Body of pancreas (tissue), 4 donors: Measurements from ENCODE around the gene GJD4. TPM values are rescaled to one million over a fixed set of nuclear protein-coding genes. Genes with fewer than 3 reads are reported as not detected.

Experiments
- ATAC-seq: fragments of 150-250 bp; one replicate; pipeline ENCODE4 v1.9.1; 2016
- DNase-seq, 4 donors: peaks; one replicate each; pipeline ENCODE4 v3.0.0-alpha.2; 2019
- H3K27ac ChIP-seq, 4 donors: fragments of 200-600 bp; sonication (generic); 1 replicate in 3 of 4; 2 replicates in 1 of 4; pipeline versions ENCODE4 v1.5.1 to v1.6.1; 2016 to 2019; ENCODE audit warnings: mild to moderate bottlenecking in 1 of 4, mixed read lengths in 1 of 4, moderate library complexity in 1 of 4
- H3K27me3 ChIP-seq, 2 donors: fragments of 200-600 bp; sonication (generic); one replicate each; pipeline ENCODE4 v1.6.0; 2016; ENCODE audit warnings: mild to moderate bottlenecking in 1 of 2
- H3K36me3 ChIP-seq, 2 donors: fragments of 200-600 bp; sonication (generic); replicated peaks in 1 of 2; 2 replicates each; pipeline ENCODE4 v1.5.1; 2016; ENCODE audit warnings: low read depth in 2 of 2; ENCODE audit not compliant: insufficient read depth in 1 of 2
- H3K4me1 ChIP-seq: fragments of 200-600 bp; sonication (generic); one replicate; pipeline ENCODE4 v1.6.0; 2016
- H3K4me3 ChIP-seq, 2 donors: fragments of 200-600 bp; sonication (generic); 1 replicate in 1 of 2; 2 replicates in 1 of 2; pipeline ENCODE4 v1.5.1; 2016 to 2019
- H3K9me3 ChIP-seq, 3 donors: fragments of 200-600 bp; sonication (generic); 1 replicate in 2 of 3; 2 replicates in 1 of 3; pipeline ENCODE4 v1.5.1; 2016
- POLR2A ChIP-seq, 3 donors: fragments of 450-650 bp; IDR thresholded peaks; one replicate each; pipeline ENCODE4 v1.6.1; 2016; ENCODE audit warnings: antibody characterized with exemption in 3 of 3, mild to moderate bottlenecking in 2 of 3
- WGBS, 2 donors: methylation state at CpG; one replicate each; pipeline ENCODE4 v1.1.5; 2017; 5-methylcytosine and 5-hydroxymethylcytosine counted together
- intact Hi-C: fragments of 100-400 bp; cut with DNase I; formaldehyde crosslinking; loops from one replicate; pipeline ENCODE4 v1.15.1; 2023
- total RNA-seq, 2 donors: library from RNA; depleted of rRNA; stranded (reverse); fragments of >200 nt; gene quantifications; one replicate each; pipeline ENCODE4 v1.1.0, GENCODE V29; 2016
- TF ChIP-seq, protein P1 (sequence below), 7 experiments: fragments of 450-650 bp in 4 of 7; fragments of 200-600 bp in 3 of 7; sonication (generic) in 3 of 7; IDR thresholded peaks; one replicate each; pipeline ENCODE4 v1.5.1; 2016 to 2019; ENCODE audit warnings: antibody characterized with exemption in 7 of 7

Gene GJD4
- total RNA-seq, 2 donors from 2014 or later: not detected

DNA sequence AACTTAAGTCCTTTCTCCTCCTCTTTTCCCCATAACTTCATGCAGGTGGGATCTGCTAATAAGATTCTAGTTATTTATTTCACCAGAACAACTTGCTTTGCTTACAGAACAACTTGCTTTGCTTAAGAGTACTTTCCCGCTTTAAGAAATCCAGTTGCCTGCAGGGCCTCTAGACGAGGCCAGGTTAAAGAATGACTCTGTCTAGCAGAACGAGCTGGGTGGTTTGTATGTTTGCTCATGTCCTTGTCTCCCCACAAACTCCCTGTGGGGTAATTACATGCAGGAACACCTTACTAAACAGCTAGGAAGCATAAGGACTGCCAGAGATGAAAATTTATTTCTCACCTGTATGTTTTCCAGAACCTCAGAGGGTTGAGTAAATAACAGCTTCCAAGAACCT lies 45.8 kb downstream of the GJD4 start:
- no peak overlapping the region for H3K27ac ChIP-seq
- H3K36me3 ChIP-seq: no peaks in the 10 kb centered on the region
- no peaks in the 10 kb centered on the region for H3K4me1 ChIP-seq
- DNase-seq: no peak
- no peak overlapping the region for H3K4me3 ChIP-seq
- intact Hi-C loops: no loop called here
- H3K9me3 ChIP-seq: no peaks in the 10 kb centered on the region
- WGBS, 2 donors: 43 to 50% methylated on average over 3 of the region's 3 CpGs
- H3K27me3 ChIP-seq: no peaks in the 10 kb centered on the region
- peak; percentile 47 for ATAC-seq
- TF ChIP-seq, protein P1, sequence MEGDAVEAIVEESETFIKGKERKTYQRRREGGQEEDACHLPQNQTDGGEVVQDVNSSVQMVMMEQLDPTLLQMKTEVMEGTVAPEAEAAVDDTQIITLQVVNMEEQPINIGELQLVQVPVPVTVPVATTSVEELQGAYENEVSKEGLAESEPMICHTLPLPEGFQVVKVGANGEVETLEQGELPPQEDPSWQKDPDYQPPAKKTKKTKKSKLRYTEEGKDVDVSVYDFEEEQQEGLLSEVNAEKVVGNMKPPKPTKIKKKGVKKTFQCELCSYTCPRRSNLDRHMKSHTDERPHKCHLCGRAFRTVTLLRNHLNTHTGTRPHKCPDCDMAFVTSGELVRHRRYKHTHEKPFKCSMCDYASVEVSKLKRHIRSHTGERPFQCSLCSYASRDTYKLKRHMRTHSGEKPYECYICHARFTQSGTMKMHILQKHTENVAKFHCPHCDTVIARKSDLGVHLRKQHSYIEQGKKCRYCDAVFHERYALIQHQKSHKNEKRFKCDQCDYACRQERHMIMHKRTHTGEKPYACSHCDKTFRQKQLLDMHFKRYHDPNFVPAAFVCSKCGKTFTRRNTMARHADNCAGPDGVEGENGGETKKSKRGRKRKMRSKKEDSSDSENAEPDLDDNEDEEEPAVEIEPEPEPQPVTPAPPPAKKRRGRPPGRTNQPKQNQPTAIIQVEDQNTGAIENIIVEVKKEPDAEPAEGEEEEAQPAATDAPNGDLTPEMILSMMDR (IDR thresholded peaks at IDR 0.05): no peak
- no peak for TF ChIP-seq POLR2A (IDR thresholded peaks at IDR 0.05)

DNA sequence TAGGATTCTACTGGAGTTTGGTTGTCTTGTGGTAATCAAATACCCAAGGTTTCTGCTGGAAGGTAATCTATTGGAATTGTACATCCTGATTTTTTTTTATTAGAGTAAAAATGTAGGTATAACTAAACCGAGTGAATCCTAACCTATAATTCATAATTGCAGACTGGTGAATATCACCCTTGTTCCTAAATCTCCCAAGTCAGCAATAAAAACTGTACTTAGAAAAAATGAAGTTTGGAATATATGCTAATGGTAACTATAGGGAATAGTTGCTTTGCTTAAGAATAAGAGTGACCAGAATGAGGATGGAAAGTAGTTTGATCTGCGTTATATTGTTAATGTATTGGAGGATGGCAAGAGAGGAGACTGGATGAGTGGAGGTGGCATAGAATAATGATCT lies 47.7 kb downstream of the GJD4 start:
- Histone ChIP-seq H3K27ac (no peak overlapping the region), H3K27me3 (no peaks in the 10 kb centered on the region), H3K36me3 (no peaks in the 10 kb centered on the region), H3K4me3 (no peak overlapping the region), H3K9me3 (no peaks in the 10 kb centered on the region), H3K4me1 (no peaks in the 10 kb centered on the region)
- WGBS, 2 donors: 79 to 92% methylated on average over 2 of the region's 2 CpGs
- intact Hi-C loops: no loop called here
- TF ChIP-seq, protein P1 (IDR thresholded peaks at IDR 0.05): no peak
- TF ChIP-seq POLR2A (IDR thresholded peaks at IDR 0.05): no peak
- ATAC-seq (no peak), DNase-seq (no peak)

DNA sequence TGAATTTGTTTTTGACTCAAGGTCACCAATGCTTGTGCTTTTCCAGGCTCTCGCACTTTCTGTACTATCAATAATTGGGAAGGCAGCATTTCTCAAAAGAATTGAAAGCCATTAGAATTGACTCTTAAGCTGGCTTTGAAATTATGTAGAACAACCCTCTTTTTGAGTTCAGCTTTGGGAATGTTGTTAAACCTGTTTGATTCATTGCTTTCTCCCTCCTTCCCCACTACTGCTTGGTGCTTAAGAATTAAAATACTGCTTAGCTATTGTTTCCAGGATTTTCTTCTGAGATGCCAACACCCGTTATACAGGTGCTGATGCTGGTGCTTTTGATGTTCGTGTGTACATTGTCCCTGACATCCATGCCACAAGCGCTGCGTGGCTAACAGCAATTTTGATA lies 52.5 kb downstream of the GJD4 start:
- no peaks in the 10 kb centered on the region for H3K36me3 ChIP-seq
- no peak overlapping the region for H3K27ac ChIP-seq
- DNase-seq: no peak
- H3K4me3 ChIP-seq: no peak overlapping the region
- 63 to 68% methylated on average over 5 of the region's 5 CpGs for WGBS, 2 donors
- H3K4me1 ChIP-seq: no peaks in the 10 kb centered on the region
- H3K27me3 ChIP-seq: no peaks in the 10 kb centered on the region
- no peak for TF ChIP-seq POLR2A (IDR thresholded peaks at IDR 0.05)
- TF ChIP-seq, protein P1 (IDR thresholded peaks at IDR 0.05): no peak
- no peak for ATAC-seq
- no peaks in the 10 kb centered on the region for H3K9me3 ChIP-seq
- intact Hi-C loops: no loop called here

Other genes starting within 250 kb of the GJD4 start
- gene FZD8, start 37.0 kb downstream of the GJD4 start, total RNA-seq: 10 to 100 TPM in 1 of 2 donors, 1 to 10 TPM in 1; 4.7 to 12.9 TPM